Renal cortical epithelial cell (primary cell): ENCODE data around the gene ATXN7L3. TPM values are rescaled to one million over a fixed set of nuclear protein-coding genes. Genes with fewer than 3 reads are reported as not detected.

Experiments
- total RNA-seq: library from RNA; depleted of rRNA; stranded (reverse); fragments of >200 nt; gene quantifications from 2 replicates; pipeline ENCODE4 v1.2.3, GENCODE V29; 2014

ATXN7L3 gene
- total RNA-seq, 1 donor from 2014 or later, result 61.1 TPM

Other genes starting within 250 kb of the ATXN7L3 start
- gene PYY, start 245.9 kb downstream of the ATXN7L3 start, total RNA-seq, result not detected in 2 replicates
- gene NAGS, start 195.3 kb downstream of the ATXN7L3 start, total RNA-seq, result 1.2 and 6.1 TPM in 2 replicates
- gene TMEM101, start 184.9 kb downstream of the ATXN7L3 start, total RNA-seq, result 43.8 and 71.2 TPM in 2 replicates
- 30.3 and 42.2 TPM in 2 replicates for gene LSM12, start 133.2 kb downstream of the ATXN7L3 start, total RNA-seq
- gene G6PC3, start 129.1 kb downstream of the ATXN7L3 start, total RNA-seq, result 15.8 and 54.2 TPM in 2 replicates
- gene HDAC5, start 76.2 kb downstream of the ATXN7L3 start, total RNA-seq, result 10.9 and 22.7 TPM in 2 replicates
- gene HROB, start 58.0 kb downstream of the ATXN7L3 start, total RNA-seq, result 0.70 and 1.2 TPM in 2 replicates
- gene ASB16, start 29.2 kb downstream of the ATXN7L3 start, total RNA-seq, result not detected in 2 replicates
- gene TMUB2, start 12.9 kb downstream of the ATXN7L3 start, total RNA-seq, result 21.9 and 38.5 TPM in 2 replicates
- 27.8 and 57.8 TPM in 2 replicates for gene UBTF, start 19.8 kb upstream of the ATXN7L3 start, total RNA-seq
- gene SLC4A1, start 68.3 kb upstream of the ATXN7L3 start, total RNA-seq, result not detected in 2 replicates
- gene RUNDC3A, start 108.7 kb upstream of the ATXN7L3 start, total RNA-seq, result 2.9 and 3.8 TPM in 2 replicates
- 78.7 and 84.9 TPM in 2 replicates for gene SLC25A39, start 124.9 kb upstream of the ATXN7L3 start, total RNA-seq
- 213 and 601 TPM in 2 replicates for gene GRN, start 145.4 kb upstream of the ATXN7L3 start, total RNA-seq
- 2.7 and 2.8 TPM in 2 replicates for gene FAM171A2, start 164.0 kb upstream of the ATXN7L3 start, total RNA-seq
- 0.60 TPM in 1 of 2 replicates, not detected in the other for gene ITGA2B, start 189.8 kb upstream of the ATXN7L3 start, total RNA-seq